ENCODE data around the gene TGM2.

DNA sequence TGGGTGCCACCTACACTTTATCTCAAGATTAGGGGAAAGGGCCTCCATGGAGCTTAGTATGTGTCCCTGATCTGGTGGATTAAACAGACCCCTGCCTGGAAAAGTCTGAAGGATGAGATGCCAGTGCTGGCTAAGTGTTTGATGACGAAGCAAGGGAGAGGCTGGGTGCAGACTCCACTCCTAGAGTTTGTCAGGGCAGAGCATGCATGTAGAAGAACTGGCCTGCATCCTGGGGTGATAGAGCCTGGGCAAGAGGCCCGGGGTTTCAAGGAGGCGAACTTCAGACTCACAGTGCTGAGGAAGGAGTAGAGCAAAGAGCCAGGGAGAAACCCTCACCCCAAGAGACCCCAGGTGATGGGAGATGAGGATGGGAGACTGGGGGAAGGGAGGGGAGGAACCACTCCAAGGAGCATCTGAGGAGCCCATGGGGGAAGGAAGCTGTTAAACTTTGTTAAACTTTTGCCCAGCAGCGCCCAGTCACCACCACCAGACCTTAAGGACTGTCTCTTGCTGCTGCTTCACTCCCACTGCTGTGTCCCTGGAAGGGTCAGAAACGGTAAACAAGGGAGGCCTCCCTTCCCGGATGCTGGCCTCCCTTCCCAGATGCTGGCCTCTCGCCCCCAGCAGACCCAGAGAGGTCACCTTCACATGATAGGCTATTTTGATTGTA is 69.9 kb downstream of the TGM2 start:
- TF ChIP-seq, protein P1, sequence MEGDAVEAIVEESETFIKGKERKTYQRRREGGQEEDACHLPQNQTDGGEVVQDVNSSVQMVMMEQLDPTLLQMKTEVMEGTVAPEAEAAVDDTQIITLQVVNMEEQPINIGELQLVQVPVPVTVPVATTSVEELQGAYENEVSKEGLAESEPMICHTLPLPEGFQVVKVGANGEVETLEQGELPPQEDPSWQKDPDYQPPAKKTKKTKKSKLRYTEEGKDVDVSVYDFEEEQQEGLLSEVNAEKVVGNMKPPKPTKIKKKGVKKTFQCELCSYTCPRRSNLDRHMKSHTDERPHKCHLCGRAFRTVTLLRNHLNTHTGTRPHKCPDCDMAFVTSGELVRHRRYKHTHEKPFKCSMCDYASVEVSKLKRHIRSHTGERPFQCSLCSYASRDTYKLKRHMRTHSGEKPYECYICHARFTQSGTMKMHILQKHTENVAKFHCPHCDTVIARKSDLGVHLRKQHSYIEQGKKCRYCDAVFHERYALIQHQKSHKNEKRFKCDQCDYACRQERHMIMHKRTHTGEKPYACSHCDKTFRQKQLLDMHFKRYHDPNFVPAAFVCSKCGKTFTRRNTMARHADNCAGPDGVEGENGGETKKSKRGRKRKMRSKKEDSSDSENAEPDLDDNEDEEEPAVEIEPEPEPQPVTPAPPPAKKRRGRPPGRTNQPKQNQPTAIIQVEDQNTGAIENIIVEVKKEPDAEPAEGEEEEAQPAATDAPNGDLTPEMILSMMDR (IDR thresholded peaks at IDR 0.05; ENCODE audit: low read depth, low read length), result no peak
- no peak for TF ChIP-seq EZH2phosphoT487 (IDR thresholded peaks at IDR 0.05; ENCODE audit: low read depth)
